GM19193 (cell line): Measurements from ENCODE around the gene DHRS1.

ENCODE experiments used
- POLR2A ChIP-seq: IDR thresholded peaks from 4 replicates; pipeline ENCODE4 v1.6.1; 2011; ENCODE audit not compliant: insufficient read depth, insufficient read length; ENCODE audit errors: extremely low read depth

Gene DHRS1

GRCh38 chr14:24304019-24304387 lies 4.4 kb upstream of the DHRS1 start:
- no peak for TF ChIP-seq POLR2A

GRCh38 chr14:24300326-24300980 lies 873 bp upstream of the DHRS1 start:
- no peak for TF ChIP-seq POLR2A

GRCh38 chr14:24298892-24299254 lies 707 bp downstream of the DHRS1 start:
- TF ChIP-seq POLR2A = no peak

GRCh38 chr14:24297190-24297964 lies 2.2 kb downstream of the DHRS1 start:
- no peak for TF ChIP-seq POLR2A

- TF ChIP-seq POLR2A = no peak
Measured at GRCh38 chr14:24296341-24297157, 3.0 kb downstream of the DHRS1 start.

- no peak for TF ChIP-seq POLR2A
Measured at GRCh38 chr14:24293525-24293924, 6.1 kb downstream of the DHRS1 start.

GRCh38 chr14:24292118-24292807 lies 7.3 kb downstream of the DHRS1 start:
- TF ChIP-seq POLR2A = no peak

GRCh38 chr14:24291446-24292117 lies 8.0 kb downstream of the DHRS1 start:
- TF ChIP-seq POLR2A = no peak

- TF ChIP-seq POLR2A = no peak
Measured at GRCh38 chr14:24290746-24291145, 8.8 kb downstream of the DHRS1 start.

- no peak for TF ChIP-seq POLR2A
Measured at GRCh38 chr14:24289649-24290280, 9.8 kb downstream of the DHRS1 start.

- no peak for TF ChIP-seq POLR2A
Measured at GRCh38 chr14:24286996-24287395, 12.6 kb downstream of the DHRS1 start.

GRCh38 chr14:24285351-24285750 lies 14.2 kb downstream of the DHRS1 start:
- TF ChIP-seq POLR2A = no peak

- TF ChIP-seq POLR2A = no peak
Measured at GRCh38 chr14:24284501-24285035, 15.0 kb downstream of the DHRS1 start.
